Measurements from ENCODE around the gene LRRC49.
A peak's percentile ranks its signal among the peaks of the same experiment; 100 is the strongest.
"Not testable (repeated sequence)": the region's sequence is repeated elsewhere in the genome, so short reads cannot be mapped to it uniquely, and the experiment has no call there.

The LRRC49 gene

DNA sequence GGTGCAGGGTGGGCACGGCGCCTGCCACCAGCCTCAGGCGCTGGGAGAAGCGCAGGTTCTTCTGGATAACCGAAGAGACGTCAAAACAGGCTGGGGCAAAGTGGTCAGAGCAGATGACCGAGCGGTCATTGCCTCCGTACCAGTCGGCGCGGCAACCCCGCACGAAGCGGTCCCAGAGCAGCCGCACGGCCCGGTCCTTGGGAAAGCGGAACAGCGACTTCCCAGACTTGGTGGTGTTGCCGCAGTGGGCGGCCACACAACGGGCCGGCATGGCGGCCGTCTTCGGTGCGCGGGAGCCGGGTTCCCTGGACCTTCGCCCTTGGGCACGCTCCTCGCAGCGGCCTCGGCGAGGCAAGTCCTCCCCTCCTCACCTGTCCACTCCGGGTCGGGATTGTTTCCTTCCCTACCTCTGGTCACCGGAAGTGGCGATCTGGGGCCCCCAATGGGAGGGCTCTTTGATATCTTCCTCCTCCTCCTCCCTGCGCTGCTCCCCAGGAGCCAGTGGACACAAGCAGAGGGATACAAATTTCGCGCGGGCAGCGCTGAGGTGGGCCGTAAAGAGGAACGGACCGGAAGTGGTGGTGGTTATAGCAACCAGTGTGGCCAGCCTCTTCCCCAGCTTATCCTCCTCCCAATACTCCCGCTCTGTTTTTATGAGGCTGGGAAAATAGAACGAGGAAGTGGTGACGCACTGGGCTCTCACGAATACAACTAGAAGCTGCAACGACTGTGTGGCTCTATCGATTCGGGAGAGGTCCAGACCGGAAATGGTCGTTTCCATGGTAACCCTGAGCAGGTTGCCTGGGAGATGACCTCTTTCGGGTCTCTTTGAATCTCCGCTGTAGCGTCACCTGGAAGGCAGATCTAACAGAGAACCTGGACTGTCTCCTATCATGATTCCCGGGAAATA lies at the start of gene LRRC49, which contains the start of gene THAP10:
Gene LRRC49, plus strand, starts transcription at position 825 of the 910 bp plus-strand sequence. Its CDS starts 69 bp downstream, at position 894.
Gene THAP10, minus strand, starts transcription at position 432 of the 910 bp plus-strand sequence. Its CDS starts 161 bp downstream, at position 271.
- peak; percentile 44 for DNase-seq (ENCODE audit: low spot score)

GRCh38 chr15:70845602-70846360 lies 46.8 kb upstream of the LRRC49 start:
- no peak for DNase-seq (ENCODE audit: low spot score)

GRCh38 chr15:70851889-70852288 lies 40.7 kb upstream of the LRRC49 start:
- DNase-seq (ENCODE audit: low spot score), result no peak

- DNase-seq (ENCODE audit: low spot score), result no peak
Observed at GRCh38 chr15:70852501-70853317, 39.9 kb upstream of the LRRC49 start.

DNA sequence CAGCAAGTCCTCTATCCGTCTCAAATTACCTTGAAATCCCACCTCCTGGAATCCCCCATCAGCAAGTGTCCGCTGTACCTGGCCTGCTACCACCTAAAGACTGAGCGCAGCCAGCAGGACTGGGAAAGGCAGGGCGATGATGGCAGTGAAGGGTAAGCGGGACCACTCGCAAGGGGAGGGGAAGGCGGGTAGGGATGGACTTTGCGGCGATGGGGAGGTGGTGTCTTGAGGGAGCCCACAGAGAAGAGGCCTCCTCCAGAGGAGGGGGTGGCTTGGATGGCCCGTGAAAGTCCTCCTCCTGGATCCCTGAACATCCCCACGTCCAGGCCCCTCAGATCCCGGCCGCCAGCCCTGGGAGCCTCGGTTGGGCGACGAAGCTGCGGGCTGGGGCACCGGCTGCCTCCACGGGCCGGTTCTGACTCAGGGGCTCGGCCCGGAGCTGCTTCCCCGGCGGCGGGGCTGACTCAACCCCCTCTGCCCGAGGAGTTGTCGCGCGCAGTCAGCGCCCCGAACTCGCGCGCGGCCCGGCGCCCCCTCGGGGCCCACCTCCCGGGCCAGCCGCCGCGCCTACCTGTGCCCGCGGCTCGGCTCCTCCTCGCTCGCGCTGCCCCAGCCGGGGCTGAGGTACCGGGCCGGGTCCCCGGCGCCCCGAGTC lies 39.2 kb upstream of the LRRC49 start:
- no peak for DNase-seq (ENCODE audit: low spot score)

GRCh38 chr15:70853973-70854665 lies 38.5 kb upstream of the LRRC49 start, which contains the start of gene LARP6:
Gene LARP6, minus strand, starts transcription at chr15:70854157. Its CDS starts 69 bp downstream, at chr15:70854088.
- DNase-seq (ENCODE audit: low spot score), result no peak

- no peak for DNase-seq (ENCODE audit: low spot score)
Observed at GRCh38 chr15:70854666-70854976, 38.0 kb upstream of the LRRC49 start.

GRCh38 chr15:70855764-70856163 lies 36.9 kb upstream of the LRRC49 start:
- no peak for DNase-seq (ENCODE audit: low spot score)

GRCh38 chr15:70856177-70856883 lies 36.3 kb upstream of the LRRC49 start:
- DNase-seq (ENCODE audit: low spot score), result no peak

DNA sequence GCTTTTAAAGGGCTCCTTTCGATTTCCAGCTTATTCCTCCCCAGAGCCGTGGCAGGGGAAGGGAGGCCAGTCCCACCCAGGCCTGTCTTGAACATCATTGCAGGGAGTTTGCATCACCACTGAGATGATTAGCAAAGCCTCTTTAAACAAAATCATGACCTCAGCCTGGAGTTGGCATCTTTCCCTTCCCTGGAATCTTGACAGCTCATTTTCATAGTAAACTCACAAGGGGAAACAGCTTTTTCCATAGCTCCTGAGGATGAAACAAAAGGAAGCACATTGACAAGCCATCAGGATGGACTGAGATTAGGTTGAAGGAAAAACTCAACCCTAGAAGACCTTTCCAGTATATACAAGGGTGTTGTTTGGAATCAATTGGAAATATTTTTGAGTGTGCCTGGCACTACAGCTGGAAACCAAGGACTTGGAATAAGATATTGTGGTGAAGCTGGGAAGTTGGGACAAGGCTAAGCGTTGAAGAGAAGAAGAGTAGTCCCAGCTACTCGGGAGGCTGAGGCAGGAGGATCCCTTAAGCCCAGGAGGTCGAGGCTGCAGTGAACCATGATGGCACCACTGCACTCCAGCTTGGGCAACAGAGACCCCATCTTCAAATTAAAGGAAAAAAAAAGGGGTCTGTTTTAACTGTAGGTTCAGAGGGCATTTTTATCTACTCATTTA lies 35.6 kb upstream of the LRRC49 start:
- no peak for DNase-seq (ENCODE audit: low spot score)

GRCh38 chr15:70857562-70858285 lies 34.9 kb upstream of the LRRC49 start:
- DNase-seq (ENCODE audit: low spot score), result no peak

DNA sequence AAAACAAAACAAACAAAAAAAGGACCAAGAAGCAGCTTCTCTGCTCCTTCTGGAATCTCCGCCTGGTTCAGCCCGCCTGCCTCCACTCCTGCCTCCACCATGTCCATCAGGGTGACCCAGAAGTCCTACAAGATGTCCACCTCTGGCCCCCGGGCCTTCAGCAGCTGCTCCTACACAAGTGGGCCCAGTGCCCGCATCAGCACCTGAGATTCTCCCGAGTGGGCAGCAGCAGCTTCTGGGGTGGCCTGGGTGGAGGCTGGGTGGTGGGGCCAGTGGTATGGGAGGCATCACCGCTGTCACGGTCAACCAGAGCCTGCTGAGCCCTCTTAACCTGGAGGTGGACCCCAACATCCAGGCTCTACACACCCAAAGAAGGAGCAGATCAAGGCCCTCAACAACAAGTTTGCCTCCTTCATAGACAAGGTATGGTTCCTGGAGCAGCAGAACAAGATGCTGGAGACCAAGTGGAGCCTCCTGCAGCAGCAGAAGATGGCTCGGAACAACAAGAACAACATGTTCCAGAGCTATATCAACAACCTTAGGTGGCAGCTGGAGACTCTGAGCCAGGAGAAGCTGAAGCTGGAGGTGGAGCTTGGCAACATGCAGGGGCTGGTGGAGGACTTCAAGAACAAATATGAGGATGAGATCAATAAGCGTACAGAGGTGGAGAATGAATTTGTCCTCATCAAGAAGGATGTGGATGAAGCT lies 33.9 kb upstream of the LRRC49 start:
- not testable (repeated sequence) for DNase-seq (ENCODE audit: low spot score)

- no peak for DNase-seq (ENCODE audit: low spot score)
Observed at GRCh38 chr15:70859322-70859908, 33.2 kb upstream of the LRRC49 start.

DNA sequence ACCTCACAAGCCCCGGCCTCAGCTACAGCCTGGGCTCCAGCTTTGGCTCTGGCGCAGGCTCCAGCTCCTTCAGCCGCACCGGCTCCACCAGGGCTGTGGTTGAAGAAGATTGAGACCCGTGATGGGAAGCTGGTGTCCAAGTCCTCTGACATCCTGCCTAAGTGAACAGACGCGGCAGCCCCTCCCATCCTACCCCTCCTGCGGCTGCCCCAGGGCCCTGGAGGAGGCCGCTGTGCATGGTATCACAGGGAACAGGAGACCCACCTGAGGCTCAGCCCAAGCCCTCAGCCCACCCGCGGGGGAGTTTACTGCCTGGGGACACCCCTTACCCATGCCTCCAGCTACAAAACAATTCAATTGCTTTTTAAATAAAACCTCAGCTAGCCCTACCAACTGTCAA lies 32.6 kb upstream of the LRRC49 start:
- no peak for DNase-seq (ENCODE audit: low spot score)

DNA sequence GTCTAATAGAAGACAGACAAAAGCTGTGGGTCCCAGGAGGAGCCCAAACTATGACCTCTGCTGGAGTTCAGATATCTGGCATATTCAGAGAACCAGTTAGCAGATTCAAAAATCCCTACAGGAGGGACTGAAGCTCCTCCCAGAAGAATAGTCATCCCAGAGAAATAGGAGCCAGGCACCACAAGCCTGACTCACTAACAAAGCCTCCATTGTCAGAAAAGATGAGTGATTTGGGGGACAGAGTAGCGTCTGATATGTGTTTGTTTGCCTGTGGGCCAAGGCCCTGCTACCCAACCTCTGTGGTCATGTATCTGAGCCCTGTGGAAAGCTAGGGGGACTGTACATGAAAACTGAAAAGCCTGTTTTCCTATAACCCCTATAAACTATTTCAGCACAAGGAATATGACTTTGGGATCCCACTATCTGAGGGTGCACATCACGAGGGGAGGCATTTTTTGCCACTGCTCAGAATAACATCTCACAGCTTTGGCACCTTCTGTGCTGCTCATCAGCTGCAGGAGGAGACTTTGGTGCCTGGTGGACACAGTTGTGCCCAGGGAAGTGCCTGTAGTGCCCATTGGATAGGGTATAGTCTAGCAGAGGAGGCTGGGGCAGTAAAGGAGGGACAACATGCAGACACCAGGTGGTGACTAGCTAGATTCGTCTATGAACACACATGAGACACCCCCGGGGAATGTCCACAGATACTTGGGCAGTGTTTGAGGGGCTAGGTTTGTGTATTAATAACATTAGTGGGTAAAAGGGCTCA lies 29.0 kb upstream of the LRRC49 start:
- no peak for DNase-seq (ENCODE audit: low spot score)

- DNase-seq (ENCODE audit: low spot score), result no peak
Observed at GRCh38 chr15:70866982-70867641, 25.5 kb upstream of the LRRC49 start.
